Measurements from ENCODE around the gene TNFRSF13B.
"Not testable (repeated sequence)": the region's sequence is repeated elsewhere in the genome, so short reads cannot be mapped to it uniquely, and the experiment has no call there.

Gene TNFRSF13B

GRCh38 chr17:16980813-16981731, 9.2 kb upstream of the TNFRSF13B start:
- DNase-seq, result no peak

- DNase-seq, result no peak
Observed at GRCh38 chr17:16980061-16980460, 8.1 kb upstream of the TNFRSF13B start.

- DNase-seq, result not testable (repeated sequence)
Observed at GRCh38 chr17:16979237-16979823, 7.4 kb upstream of the TNFRSF13B start.

- no peak for DNase-seq
Observed at GRCh38 chr17:16977932-16978331, 6.0 kb upstream of the TNFRSF13B start.

- DNase-seq, result no peak
Observed at GRCh38 chr17:16976725-16977550, 5.0 kb upstream of the TNFRSF13B start.

GRCh38 chr17:16975744-16976625, 4.1 kb upstream of the TNFRSF13B start:
- no peak for DNase-seq

GRCh38 chr17:16975277-16975651, 3.3 kb upstream of the TNFRSF13B start:
- DNase-seq, result no peak

- DNase-seq, result no peak
Observed at GRCh38 chr17:16974569-16975276, 2.8 kb upstream of the TNFRSF13B start.

GRCh38 chr17:16973760-16974540, 2.0 kb upstream of the TNFRSF13B start:
- DNase-seq, result no peak

- DNase-seq, result not testable (repeated sequence)
Observed at GRCh38 chr17:16973043-16973442, 1.1 kb upstream of the TNFRSF13B start.

GRCh38 chr17:16972346-16972745, 428 bp upstream of the TNFRSF13B start:
- DNase-seq, result no peak

- DNase-seq, result no peak
Observed at GRCh38 chr17:16969931-16970906, 1.7 kb downstream of the TNFRSF13B start.

GRCh38 chr17:16968786-16969185, 3.1 kb downstream of the TNFRSF13B start:
- DNase-seq, result no peak

GRCh38 chr17:16962804-16963203, 9.1 kb downstream of the TNFRSF13B start:
- no peak for DNase-seq

GRCh38 chr17:16961792-16962191, 10.1 kb downstream of the TNFRSF13B start:
- DNase-seq, result no peak

- DNase-seq, result not testable (repeated sequence)
Observed at GRCh38 chr17:16961022-16961421, 10.9 kb downstream of the TNFRSF13B start.

- not testable (repeated sequence) for DNase-seq
Observed at GRCh38 chr17:16955011-16955410, 16.9 kb downstream of the TNFRSF13B start.

GRCh38 chr17:16954521-16954920, 17.4 kb downstream of the TNFRSF13B start:
- DNase-seq, result no peak

GRCh38 chr17:16953841-16954240, 18.1 kb downstream of the TNFRSF13B start:
- no peak for DNase-seq

GRCh38 chr17:16953347-16953746, 18.6 kb downstream of the TNFRSF13B start:
- no peak for DNase-seq

Measured in activated naive CD4-positive, alpha-beta T cell treated with anti-CD3 and anti-CD28 coated beads, Interleukin-2, amount 50 U/mL, for 16 hours (primary cell).